GM12872 (cell line): ENCODE results near the gene GADD45B.

Source experiments
- CTCF ChIP-seq: IDR thresholded peaks from 3 replicates; pipeline ENCODE4 v1.5.1; 2011; ENCODE audit warnings: low read depth, mild to moderate bottlenecking, low read length, moderate library complexity; ENCODE audit not compliant: insufficient read depth

Gene GADD45B

GRCh38 chr19:2495651-2496316 is 19.9 kb downstream of the GADD45B start:
- no peak for TF ChIP-seq CTCF

GRCh38 chr19:2497186-2497585 is 21.3 kb downstream of the GADD45B start:
- no peak for TF ChIP-seq CTCF

GRCh38 chr19:2500156-2500555 is 24.2 kb downstream of the GADD45B start:
- TF ChIP-seq CTCF = no peak

- no peak for TF ChIP-seq CTCF
These were observed 24.9 kb downstream of the GADD45B start for GRCh38 chr19:2500841-2501261.

- no peak for TF ChIP-seq CTCF
These were observed 27.7 kb downstream of the GADD45B start for GRCh38 chr19:2503521-2504109.

- TF ChIP-seq CTCF = no peak
These were observed 31.2 kb downstream of the GADD45B start for GRCh38 chr19:2507109-2507508.

- no peak for TF ChIP-seq CTCF
These were observed 33.2 kb downstream of the GADD45B start for GRCh38 chr19:2509096-2509495.

GRCh38 chr19:2511570-2511969 is 35.6 kb downstream of the GADD45B start:
- TF ChIP-seq CTCF = no peak
